ENCODE results near the gene ZNF598.
"Not testable (repeated sequence)": the region's sequence is repeated elsewhere in the genome, so short reads cannot be mapped to it uniquely, and the experiment has no call there.

Gene ZNF598

DNA sequence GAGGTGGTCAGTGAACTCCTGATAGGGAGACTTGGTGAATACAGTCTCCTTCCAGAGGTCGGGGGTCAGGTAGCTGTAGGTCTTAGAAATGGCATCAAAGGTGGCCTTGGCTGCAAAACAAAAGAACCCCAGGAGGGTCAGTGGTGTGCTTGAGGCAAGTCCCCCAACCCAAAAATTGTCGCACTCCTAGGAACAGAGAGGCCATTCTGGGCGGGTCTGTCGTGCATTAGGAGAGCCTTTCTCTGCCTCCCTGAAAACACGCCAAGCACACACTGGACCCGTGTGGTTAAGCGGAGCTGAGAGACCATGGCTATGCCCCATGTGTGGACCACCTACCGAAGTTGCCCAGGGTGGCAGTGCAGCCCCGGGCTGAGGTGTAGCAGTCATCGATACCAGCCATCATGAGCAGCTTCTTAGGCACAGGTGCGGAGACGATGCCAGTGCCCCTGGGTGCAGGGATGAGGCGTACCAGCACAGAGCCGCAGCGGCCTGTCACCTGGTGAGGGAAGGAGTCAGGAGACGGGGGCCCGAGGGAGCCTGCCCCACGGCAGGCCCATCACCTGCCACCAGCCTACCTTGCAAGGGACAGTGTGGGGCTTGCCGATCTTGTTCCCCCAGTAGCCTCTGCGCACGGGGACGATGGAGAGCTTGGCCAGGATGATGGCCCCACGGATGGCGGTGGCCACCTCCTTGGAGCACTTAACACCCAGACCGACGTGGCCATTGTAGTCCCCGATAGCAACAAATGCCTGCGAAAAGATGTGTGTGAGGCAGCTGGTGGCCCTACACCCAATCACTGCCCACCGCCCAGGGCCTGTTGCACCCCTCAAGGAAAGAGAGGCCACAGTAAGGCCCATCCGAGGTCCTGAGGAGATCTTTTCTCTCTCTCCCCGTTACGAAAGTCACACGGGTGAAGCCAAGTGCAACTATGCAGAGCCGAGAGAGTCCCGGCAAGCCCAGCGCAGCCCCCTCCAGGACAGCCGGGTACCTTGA is 47.2 kb downstream of the ZNF598 start:
- not testable (repeated sequence) for DNase-seq (ENCODE audit: extremely low spot score, insufficient read length, low read depth); FAIRE-seq

DNA sequence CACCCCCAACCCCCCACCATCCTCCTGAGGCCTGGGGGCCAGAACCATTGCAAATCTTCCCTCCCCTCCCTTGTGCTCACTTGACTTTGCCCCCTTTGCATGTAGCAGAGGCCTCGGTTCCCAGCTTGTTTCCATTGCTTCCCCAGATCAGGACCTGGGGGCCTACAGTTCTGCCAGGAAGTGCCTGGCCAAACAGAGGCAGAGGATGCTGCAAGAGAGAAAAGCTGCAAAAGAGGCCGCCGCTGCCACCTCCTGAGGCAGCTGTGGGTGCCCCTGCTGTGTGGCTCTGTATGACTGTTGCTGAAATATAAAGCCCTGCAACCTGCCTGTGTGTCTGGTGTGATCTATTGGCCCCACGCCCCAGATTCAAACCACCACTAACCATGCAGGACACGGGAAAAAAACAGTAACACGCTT is 48.0 kb downstream of the ZNF598 start:
- DNase-seq (ENCODE audit: extremely low spot score, insufficient read length, low read depth) (no peak), FAIRE-seq (no peak)

DNA sequence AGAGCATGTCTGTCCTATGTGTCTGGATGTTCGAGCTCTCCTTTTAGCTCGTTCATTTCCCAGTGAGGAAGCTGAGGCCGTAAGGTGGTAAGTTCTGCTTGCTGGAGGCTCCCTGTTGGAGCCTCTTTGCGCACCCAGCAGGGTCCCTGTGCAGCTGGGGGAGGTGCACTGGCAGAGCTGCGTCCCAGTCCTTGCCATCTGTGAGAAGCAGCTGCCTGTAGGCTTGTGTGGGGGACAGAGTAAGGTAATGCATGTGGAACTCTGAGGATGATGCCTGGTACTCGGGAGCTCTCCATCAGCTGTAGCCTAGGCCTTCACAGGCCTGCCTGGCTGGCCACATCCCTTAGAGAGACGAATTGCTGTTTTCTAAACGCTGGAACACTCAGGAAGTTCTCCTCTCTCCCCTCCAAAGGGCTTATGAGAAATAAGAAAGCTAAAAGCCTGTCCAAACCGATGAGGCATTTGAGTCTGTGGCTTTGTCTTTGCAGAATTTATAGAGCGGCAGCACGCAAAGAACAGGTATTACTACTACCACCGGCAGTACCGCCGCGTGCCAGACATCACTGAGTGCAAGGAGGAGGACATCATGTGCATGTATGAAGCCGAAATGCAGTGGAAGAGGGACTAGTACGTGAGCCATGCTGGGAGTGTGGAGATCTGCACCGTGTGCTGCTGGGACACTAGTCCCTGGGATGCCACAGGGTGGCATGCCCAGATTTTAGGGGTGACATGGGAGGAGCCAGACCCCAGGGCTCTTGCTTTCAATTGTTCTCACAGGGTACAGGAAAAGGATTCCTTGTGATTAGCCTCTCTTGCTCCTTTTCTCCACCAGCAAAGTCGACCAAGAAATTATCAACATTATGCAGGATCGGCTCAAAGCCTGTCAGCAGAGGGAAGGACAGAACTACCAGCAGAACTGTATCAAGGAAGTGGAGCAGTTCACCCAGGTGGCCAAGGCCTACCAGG is 48.7 kb downstream of the ZNF598 start:
- FAIRE-seq, result peak; percentile 73
- DNase-seq (ENCODE audit: extremely low spot score, insufficient read length, low read depth), result no peak

DNA sequence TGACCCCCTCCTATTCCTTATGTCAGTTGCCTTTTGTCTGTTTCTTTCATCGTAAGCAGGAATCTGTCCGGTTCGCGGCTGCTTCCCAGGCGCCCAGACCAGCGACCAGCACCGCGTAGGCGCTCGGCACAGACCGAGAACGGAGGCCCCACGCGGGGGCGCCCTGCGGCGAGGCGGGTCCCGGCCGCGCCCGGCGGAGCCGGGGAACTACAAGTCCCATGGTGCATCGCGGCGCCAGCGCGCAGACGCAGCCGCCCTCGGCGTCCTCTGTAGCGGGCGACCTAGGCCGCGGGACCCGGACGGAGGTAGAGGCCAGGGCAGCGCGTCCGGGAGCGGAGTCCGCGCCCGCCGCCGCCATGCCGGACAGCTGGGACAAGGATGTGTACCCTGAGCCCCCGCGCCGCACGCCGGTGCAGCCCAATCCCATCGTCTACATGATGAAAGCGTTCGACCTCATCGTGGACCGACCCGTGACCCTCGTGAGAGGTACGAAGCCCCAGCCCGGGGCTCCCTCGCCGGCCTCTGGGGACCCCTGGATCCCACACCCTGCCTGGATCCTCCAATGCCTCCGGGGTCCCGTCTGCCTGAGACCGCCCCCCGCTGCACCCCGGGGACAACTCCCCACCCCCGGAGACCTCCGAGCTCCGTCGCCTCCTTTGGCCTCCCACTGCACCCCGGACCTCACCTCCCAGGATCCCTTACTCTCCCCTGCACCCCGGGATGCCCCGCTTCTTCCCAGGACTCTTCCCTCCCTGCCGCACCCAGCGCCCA is 50.2 kb downstream of the ZNF598 start, which contains the start of gene NDUFB10:
NDUFB10 (plus strand) TSS at position 270 of the 771 bp plus-strand sequence; CDS start at position 357, 87 bp downstream.
- DNase-seq (ENCODE audit: extremely low spot score, insufficient read length, low read depth) (peak; percentile 83), FAIRE-seq (peak; percentile 90)

DNA sequence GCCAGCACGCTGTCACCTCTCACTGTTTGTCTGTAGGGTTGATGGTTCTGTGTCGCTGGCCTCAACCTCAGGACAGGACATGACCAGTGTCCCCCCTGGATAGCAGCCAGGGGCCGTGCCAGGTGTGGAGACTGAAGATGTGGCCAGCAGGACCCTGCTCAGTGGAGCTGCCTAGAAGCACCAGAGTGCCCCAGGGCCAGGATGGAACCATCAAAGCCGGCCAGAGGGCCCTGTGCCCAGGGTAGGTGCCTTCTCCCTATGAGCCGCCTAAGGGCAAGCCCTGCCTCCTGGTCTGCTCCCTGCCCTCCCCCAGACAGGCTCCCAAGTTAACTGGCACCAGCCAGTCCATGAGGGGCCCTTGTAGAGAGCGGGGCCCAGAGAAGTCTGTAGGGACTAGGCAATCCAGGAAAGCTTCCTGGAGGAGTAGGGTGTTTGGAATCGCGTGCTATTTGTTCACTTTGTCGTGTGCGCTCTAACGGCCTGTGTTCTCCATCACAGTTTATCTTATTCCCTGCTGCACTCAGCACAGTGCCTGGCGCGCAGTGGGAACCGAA is 50.8 kb downstream of the ZNF598 start:
- FAIRE-seq (no peak), DNase-seq (ENCODE audit: extremely low spot score, insufficient read length, low read depth) (no peak)

DNA sequence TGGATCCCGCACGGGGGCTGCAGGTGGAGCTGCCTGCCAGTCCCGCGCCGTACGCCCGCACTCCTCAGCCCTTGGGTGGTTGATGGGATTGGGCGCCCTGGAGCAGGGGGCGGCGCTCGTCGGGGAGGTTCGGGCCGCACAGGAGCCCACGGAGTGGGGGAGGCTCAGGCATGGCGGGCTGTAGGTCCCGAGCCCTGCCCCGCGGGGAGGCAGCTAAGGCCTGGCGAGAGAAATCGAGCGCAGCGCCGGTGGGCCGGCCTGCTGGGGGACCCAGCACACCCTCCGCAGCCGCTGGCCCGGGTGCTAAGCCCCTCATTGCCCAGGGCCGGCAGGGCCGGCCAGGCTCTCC is 51.5 kb downstream of the ZNF598 start:
- FAIRE-seq, result not testable (repeated sequence)

DNA sequence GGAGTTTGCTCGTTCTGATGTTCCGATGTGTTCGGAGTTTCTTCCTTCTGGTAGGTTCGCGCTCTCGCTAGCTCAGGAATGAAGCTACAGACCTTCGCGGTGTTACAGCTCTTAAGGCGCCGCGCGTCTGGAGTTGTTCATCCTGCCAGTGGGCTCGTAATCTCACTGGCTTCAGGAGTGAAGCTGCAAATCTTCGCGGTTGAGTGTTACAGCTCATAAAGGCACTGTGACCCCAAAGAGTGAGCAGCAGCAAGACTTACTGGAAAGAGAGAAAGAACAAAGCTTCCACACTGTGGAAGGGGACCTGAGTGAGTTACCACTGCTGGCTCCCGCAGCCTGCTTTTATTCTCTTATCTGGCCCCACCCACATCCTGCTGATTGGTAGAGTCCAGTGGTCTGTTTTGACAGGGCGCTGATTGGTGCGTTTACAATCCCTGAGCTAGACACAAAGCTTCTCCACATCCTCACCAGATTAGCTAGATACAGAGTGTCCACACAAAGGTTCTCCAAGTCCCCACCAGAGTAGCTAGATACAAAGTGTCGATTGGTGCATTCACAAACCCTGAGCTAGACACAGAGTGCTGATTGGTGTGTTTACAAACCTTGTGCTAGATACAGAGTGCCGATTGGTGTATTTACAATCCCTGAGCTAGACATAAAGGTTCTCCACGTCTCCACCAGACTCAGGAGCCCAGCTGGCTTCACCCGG is 52.0 kb downstream of the ZNF598 start:
- not testable (repeated sequence) for FAIRE-seq; DNase-seq (ENCODE audit: extremely low spot score, insufficient read length, low read depth)

More for the DNA sequence above, 51.5 kb downstream of the ZNF598 start:
- not testable (repeated sequence) for DNase-seq (ENCODE audit: extremely low spot score, insufficient read length, low read depth)

DNA sequence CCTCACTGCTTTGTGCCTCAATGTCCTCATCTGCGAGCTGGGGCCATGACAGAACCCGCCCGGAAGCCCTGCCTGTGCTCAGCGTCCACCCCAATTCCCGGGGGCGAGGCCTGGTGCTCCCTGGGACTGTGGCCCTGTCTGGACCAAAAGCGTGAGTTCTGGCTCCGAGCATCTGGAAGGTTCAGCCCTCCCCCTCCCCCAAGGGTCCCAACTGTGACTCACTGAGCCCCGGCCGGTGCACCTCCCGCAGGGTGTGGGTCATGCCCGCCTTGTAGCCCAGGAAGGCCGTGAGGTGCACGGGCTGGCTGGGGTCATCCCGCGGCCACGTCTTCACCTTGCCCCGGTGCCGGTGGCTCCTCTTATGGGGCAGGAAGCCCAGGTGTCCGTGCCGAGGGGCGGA is 55.9 kb downstream of the ZNF598 start:
- DNase-seq (ENCODE audit: extremely low spot score, insufficient read length, low read depth) (no peak), FAIRE-seq (no peak)

DNA sequence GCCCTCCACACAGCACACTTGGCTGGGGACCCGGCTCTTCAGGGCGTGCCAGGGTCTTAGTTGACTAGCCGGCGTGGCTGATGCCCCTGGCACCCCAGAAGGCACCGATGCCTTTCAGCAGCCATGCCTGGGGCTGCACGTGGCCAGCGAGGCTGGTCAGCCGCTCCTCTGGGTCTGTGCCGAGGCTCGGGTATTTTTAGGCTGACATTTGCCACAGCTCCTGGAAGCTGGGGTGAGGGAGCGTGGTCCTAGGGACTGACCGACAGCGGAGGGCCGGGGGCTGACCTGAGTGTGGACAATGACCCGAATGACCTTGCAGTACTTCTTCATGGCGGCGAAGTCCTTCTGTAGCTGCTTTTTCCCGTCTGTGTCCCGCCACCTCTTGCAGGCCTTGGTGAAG is 59.1 kb downstream of the ZNF598 start:
- DNase-seq (ENCODE audit: extremely low spot score, insufficient read length, low read depth) (no peak), FAIRE-seq (no peak)

DNA sequence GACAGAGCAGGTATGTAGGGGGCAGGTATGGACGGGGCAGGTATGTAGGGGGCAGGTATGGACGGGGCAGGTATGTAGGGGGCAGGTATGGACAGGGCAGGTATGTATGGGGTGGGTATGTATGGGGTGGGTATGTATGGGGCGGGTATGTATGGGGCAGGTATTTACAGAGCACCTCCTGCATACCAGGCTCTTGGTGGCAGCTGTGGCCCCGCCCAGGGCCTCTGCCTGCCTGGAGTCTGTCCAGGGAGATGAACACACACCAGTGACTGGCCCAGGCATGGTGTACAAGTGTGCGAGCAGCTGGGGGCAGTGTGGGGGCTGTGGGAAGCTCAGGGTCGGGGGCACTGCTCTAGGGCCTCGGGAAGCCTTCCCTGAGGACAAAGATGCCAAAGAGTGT is 59.6 kb downstream of the ZNF598 start:
- no peak for DNase-seq (ENCODE audit: extremely low spot score, insufficient read length, low read depth)
- no peak for FAIRE-seq

DNA sequence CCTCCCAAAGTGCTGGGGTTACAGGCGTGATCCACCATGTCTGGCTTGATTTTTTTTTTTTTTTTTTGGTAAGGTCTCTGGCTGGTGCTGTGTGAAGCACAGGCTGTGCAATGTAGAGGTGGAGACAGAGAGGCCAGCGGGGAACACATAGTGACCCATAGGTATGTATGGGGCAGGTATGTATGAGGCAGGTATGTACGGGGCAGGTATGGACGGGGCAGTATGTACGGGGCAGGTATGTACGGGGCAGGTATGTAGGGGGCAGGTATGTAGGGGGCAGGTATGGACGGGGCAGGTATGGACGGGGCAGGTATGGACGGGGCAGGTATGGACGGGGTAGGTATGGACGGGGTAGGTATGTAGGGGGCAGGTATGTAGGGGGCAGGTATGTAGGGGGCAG is 60.1 kb downstream of the ZNF598 start:
- DNase-seq (ENCODE audit: extremely low spot score, insufficient read length, low read depth) (no peak), FAIRE-seq (no peak)
